ENCODE measurements around the gene SYT1.

DNA sequence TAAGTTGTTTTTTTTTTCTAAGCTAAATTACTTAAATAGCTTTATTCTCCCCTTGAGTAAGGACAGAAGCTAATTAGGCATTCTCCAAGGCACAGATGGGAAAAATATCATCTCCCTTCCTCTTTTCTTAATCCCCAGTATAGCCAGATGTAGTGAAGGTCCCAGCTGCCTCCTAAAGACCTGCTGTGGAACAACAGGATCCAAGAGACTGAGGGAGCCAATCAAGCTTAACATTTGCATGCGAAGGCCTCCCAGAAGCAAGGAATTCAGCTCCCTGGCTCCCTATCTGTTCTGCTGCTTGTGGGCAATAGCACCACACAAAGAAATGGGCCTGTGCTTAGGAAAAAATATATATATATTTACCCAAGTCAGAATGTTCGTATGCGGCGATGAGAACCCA, 255.2 kb downstream of the SYT1 start:
- TF ChIP-seq RAD21 (IDR thresholded peaks at IDR 0.05; ENCODE audit: low read length) (no peak), CEBPB (IDR thresholded peaks at IDR 0.05; ENCODE audit: low read depth, low read length) (no peak), NFE2L2 (IDR thresholded peaks at IDR 0.05; ENCODE audit: low read depth, low read length) (no peak), SMC3 (IDR thresholded peaks at IDR 0.05; ENCODE audit: low read depth, low read length) (no peak), BHLHE40 (IDR thresholded peaks at IDR 0.05; ENCODE audit: low read depth, low read length) (no peak), FOS (IDR thresholded peaks at IDR 0.05; ENCODE audit: low read depth, low read length) (no peak), CHD1 (IDR thresholded peaks at IDR 0.05; ENCODE audit: low read depth, low read length) (no peak)
- TF ChIP-seq, protein P1, sequence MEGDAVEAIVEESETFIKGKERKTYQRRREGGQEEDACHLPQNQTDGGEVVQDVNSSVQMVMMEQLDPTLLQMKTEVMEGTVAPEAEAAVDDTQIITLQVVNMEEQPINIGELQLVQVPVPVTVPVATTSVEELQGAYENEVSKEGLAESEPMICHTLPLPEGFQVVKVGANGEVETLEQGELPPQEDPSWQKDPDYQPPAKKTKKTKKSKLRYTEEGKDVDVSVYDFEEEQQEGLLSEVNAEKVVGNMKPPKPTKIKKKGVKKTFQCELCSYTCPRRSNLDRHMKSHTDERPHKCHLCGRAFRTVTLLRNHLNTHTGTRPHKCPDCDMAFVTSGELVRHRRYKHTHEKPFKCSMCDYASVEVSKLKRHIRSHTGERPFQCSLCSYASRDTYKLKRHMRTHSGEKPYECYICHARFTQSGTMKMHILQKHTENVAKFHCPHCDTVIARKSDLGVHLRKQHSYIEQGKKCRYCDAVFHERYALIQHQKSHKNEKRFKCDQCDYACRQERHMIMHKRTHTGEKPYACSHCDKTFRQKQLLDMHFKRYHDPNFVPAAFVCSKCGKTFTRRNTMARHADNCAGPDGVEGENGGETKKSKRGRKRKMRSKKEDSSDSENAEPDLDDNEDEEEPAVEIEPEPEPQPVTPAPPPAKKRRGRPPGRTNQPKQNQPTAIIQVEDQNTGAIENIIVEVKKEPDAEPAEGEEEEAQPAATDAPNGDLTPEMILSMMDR (conservative IDR thresholded peaks at IDR 0.05; ENCODE audit: low read depth, low read length): no peak
